GM19351 (cell line): ENCODE results near the gene KCNC3.
"Not testable (repeated sequence)": the region's sequence is repeated elsewhere in the genome, so short reads cannot be mapped to it uniquely, and the experiment has no call there.

Experiments used
- ATAC-seq: cut with Tn5 transposase; IDR thresholded peaks from one replicate; pipeline ENCODE4 v1.9.1; 2021; ENCODE audit warnings: mild to moderate bottlenecking, moderate library complexity; ENCODE audit not compliant: unreplicated experiment

Gene KCNC3

GRCh38 chr19:50356691-50357177 is 27.6 kb upstream of the KCNC3 start:
- no peak for ATAC-seq

- not testable (repeated sequence) for ATAC-seq
Measured at GRCh38 chr19:50353487-50353880, 24.3 kb upstream of the KCNC3 start.

- ATAC-seq: no peak
Measured at GRCh38 chr19:50352242-50352641, 23.1 kb upstream of the KCNC3 start.

- no peak for ATAC-seq
Measured at GRCh38 chr19:50349277-50350057, 20.3 kb upstream of the KCNC3 start.

- ATAC-seq: not testable (repeated sequence)
Measured at GRCh38 chr19:50347089-50347581, 18.0 kb upstream of the KCNC3 start.

- ATAC-seq: peak; percentile 43
Measured at GRCh38 chr19:50344661-50345318, 15.6 kb upstream of the KCNC3 start.

- ATAC-seq: peak; percentile 60
Measured at GRCh38 chr19:50341091-50341564, 12.0 kb upstream of the KCNC3 start.

GRCh38 chr19:50340331-50340730 is 11.2 kb upstream of the KCNC3 start:
- no peak for ATAC-seq

- not testable (repeated sequence) for ATAC-seq
Measured at GRCh38 chr19:50337031-50337430, 7.9 kb upstream of the KCNC3 start.

GRCh38 chr19:50334741-50335421 is 5.7 kb upstream of the KCNC3 start:
- no peak for ATAC-seq

- ATAC-seq: peak; percentile 10
Measured at GRCh38 chr19:50333737-50334617, 4.8 kb upstream of the KCNC3 start.

- peak; percentile 40 for ATAC-seq
Measured at GRCh38 chr19:50333235-50333736, 4.1 kb upstream of the KCNC3 start.

- ATAC-seq: no peak
Measured at GRCh38 chr19:50332244-50333038, 3.3 kb upstream of the KCNC3 start.

- no peak for ATAC-seq
Measured at GRCh38 chr19:50331994-50332243, 2.7 kb upstream of the KCNC3 start.

GRCh38 chr19:50331221-50331993 is 2.2 kb upstream of the KCNC3 start:
- no peak for ATAC-seq

GRCh38 chr19:50330365-50331078 is 1.3 kb upstream of the KCNC3 start:
- peak; percentile 28 for ATAC-seq

GRCh38 chr19:50329926-50330294 is 733 bp upstream of the KCNC3 start:
- ATAC-seq: not testable (repeated sequence)

- peak; percentile 12 for ATAC-seq
Measured at GRCh38 chr19:50328873-50329145, 368 bp downstream of the KCNC3 start.
